ENCODE measurements around the gene HELZ.
"Not testable (repeated sequence)": the region's sequence is repeated elsewhere in the genome, so short reads cannot be mapped to it uniquely, and the experiment has no call there.

HELZ gene

DNA sequence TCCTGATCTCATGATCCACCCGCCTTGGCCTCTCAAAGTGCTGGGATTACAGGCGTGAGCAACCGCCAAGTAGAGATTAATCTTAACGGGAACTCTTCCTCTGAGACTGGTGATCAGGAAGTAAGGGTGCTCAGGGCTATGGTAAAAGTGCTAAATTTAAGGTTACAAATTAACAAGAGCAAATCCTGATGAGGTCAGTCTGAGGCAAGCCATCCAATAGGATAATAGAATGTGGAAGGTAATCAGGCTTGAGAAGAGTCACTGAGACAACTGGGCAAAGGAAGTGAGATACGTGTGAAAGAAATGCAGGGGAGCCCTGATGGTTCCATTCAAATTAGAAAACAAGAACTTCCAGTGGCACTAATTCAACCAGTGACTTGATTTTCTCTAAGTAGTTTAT lies 131.5 kb downstream of the HELZ start:
- no peak for DNase-seq (ENCODE audit: low spot score)

DNA sequence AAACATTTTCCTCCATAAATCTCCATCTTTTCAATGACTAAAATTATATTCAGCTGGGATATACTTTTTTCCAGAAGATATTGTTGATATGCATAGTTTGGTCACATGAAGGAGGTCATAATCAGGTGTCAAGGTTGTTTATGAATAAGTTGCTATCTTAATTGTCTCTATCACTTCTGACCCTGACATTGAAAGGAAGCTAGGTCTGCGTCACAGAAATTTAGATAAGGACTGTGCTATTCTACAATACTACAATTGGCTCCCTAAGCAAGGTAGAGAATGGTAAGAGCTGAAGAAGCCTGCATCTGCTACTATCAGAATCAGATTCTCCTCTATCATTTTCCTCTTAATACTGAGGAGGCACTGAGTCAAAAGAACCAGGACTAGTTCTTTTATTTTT lies 133.2 kb downstream of the HELZ start:
- no peak for DNase-seq (ENCODE audit: low spot score)

DNA sequence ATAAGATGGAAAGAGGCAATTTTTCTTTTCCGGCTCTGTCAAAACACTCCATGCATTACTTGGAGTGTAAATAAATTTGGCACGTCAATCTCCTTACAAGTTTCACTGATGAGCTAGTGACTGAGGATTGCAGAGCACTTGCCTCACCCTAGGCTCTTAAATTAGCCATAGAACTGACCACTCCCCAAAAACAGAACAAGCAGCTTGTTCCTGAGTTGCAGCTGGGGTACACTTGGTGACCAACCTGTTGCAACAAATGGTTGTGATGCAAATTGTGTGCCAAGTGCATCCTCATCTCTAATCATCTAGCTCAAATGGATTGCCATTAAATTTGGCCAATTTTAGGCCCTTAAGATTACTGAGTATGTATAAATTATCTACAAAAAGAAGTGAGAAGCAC lies 133.7 kb downstream of the HELZ start:
- no peak for DNase-seq (ENCODE audit: low spot score)

DNA sequence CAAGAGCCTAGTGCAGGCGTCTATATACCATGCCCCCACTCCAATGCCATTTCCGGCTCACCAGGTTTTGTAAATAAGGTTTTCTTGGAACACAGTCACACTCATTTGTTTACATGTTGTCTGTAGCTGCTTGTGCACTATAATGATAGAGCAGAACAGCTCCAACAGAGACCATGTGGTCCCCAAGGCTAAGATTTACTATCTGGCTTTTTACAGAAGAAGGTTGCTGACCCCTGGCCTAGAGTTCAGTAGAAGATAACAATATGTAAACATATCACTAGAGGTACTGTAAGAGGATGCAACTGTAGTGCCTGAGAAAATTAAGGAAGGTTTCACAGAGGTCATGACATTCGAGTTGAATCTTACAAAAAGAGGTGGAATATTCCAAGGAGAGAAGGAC lies 134.4 kb downstream of the HELZ start:
- no peak for DNase-seq (ENCODE audit: low spot score)

DNA sequence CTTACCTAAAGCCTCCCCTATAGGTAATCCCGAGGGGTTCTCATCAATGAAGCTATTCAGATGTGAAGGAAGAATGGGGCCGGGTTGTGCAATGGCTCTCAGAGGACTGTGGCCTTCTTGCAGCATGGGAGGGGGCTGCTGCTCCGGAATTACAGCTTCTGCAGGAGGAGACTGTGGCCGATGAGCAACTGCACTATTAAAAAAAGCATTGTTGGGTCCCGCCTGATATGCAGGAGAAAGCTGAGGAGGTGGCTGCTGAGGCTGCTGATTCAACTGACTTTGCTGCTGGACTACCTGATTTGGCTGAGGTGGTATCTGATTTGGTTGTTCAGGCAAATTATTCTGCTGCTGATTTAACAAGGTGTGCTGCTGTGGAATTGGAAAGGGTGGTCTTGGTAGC lies 135.9 kb downstream of the HELZ start:
- DNase-seq (ENCODE audit: low spot score) = no peak

DNA sequence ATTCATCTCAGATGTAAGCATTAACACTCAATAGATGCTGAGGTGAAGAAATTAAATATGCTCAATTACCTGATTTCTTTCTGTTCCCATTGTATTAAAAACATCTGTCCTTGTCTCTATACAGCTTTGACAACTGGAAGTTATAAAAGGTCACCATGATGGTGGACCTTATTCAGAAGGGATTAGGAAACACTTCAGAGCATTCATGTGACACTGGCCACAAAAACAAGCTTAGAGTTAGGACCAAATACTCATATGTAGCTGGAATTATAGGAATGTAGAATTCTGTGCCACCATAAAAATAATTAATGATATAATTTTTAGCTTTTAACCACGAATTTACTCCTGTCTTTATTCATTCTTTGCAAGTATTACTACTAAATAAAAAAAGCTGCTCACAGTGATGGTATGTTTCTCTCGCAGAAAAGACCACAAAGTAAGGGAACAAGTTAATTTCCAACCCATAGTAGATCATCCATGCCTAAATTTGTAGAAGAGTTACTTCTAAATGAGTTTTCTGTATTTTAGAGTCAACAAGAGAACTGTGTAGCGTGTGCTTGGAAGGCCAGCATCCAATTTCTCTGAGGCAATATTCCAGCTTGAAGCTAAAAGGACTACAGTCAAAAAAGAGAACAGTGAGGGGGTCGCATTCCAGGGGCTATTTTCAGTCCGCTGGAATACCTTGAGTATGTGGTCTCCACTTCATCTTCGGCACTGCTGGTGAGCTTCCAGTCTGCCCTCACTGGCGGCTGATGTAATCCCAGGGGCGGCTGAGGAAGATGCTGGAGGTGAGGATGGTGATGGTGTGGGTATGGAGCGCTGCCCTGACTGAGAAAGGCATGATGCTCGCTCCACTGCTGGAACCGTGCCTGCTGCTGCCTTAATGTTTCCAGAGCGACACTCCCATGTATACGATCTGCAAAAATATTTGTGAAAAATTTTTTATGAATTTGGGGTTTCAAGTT lies 136.9 kb downstream of the HELZ start:
- DNase-seq (ENCODE audit: low spot score) = no peak

DNA sequence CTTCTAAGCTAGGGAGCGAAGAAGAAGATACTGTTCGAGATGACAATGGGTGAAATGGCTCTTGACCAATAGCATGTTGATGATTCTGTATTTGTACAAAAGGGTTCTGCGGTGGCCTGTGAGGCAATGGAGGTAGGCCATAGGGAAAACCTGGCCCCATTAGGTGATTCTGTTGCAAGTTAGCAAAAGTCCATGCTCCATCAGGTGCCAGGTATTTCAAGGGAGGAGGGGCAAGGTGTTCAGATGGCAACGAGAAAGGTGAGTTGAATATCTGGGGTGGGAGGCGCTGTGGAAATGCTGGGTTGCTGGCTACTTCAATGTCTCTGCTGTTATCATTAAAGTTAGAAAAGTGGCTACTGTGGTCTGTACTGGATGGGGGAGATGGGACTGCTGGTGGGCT lies 137.8 kb downstream of the HELZ start:
- DNase-seq (ENCODE audit: low spot score) = no peak

DNA sequence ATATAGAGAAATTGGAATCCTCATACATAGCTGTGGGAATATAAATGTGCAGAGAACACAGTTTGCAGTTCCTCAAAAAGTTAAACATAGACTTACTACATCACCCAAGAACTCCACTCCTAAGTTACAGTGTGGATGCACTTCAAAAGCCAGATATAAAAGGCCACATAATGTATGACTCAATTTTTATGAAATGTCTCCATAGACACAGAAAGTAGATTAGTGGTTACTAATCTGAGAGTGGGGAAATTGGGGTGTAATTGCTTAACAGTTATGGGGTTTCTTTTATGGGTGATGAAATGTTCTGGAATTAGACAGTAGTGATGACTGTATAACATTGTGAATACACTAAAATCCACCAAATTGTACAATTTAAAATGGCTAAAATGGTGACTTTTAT lies 139.8 kb downstream of the HELZ start:
- DNase-seq (ENCODE audit: low spot score) = no peak

DNA sequence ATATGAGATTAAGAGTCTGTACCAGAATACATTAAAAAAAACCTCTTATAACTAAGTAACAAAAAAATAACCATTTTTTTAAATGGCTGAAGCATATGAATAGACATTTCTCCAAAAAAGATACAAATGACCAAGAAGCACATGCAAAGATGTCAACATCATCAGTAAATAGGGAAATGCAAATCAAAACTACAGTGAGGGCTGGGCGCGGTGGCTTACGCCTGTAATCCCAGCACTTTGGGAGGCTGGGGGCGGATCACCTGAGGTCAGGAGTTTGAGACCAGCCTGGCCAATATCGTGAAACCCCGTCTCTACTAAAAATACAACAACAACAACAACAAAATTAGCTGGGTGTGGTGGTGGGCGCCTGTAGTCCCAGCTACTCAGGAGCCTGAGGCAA lies 140.4 kb downstream of the HELZ start:
- not testable (repeated sequence) for DNase-seq (ENCODE audit: low spot score)

DNA sequence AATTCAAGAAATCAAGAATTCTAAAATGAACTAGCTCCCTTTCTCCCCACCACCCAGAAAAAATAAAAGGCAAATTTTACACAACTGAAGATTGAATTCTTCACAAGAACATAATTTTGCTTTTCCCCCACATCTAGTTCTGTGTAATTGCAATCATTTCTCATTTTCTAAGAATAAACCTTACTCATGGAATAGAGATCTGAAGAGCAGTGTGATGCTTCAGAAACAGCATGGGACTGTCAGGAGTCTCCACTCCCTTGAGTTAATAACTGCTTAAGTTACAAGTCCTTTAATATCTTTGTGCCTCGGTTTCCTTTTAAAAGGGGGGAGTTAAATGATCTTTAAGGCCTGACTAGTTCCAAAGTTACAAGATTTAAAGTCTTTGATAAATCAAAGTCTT lies 147.0 kb downstream of the HELZ start:
- no peak for DNase-seq (ENCODE audit: low spot score)

DNA sequence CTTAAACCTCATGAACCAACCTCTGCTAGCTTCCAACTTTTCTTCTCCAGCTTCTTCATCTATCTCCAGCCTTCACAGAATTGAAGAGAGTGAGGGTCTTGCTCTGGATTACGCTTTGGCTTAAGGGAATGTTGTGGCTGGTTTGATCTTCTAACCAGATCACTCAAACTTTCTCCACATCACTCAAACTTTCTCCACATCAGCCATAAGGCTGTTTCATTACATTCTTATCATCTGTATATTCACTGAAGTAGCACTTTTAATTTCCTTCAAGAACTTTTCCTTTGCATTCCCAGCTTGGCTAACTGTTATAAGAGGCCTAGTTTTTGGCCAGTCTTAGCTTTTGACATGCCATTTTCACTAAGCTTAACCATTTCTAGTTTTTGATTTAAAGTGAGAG lies 148.4 kb downstream of the HELZ start:
- no peak for DNase-seq (ENCODE audit: low spot score)

DNA sequence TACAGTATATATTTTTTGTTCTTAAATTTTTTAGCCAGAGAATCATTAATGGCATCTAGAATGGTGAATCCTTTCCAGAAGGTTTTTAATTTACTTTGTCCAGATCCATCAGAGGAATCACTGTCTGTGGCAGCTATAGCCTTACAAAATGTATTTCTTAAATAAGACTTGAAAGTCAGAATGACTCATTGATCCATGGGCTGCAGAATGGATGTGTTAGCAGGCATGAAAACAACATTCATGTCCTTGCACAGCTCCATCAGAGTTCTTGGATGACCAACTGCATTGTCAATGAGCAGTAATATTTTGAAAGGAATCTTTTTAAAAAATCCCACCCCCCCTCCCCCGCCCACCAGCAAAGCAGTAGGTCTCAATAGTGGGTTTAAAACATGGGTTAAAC lies 149.2 kb downstream of the HELZ start:
- no peak for DNase-seq (ENCODE audit: low spot score)

DNA sequence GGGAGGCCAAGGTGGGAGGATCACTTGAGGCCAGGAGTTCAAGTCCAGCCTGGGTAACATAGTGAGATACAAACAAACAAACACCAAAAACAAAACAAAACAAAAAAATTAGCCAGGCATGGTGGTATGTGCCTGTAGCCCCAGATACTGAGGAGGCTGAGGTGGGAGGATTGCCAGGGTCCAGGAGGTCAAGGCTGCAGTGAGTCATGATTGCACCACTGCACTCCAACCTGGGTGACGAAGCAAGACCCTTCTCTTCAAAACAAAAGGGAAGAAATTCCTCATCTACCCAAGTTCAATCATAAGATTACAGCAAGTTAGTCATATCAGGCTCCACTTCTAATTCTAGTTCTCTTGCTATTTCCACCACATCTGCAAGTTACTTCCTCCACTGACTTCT lies 149.7 kb downstream of the HELZ start:
- DNase-seq (ENCODE audit: low spot score) = peak; percentile 5

DNA sequence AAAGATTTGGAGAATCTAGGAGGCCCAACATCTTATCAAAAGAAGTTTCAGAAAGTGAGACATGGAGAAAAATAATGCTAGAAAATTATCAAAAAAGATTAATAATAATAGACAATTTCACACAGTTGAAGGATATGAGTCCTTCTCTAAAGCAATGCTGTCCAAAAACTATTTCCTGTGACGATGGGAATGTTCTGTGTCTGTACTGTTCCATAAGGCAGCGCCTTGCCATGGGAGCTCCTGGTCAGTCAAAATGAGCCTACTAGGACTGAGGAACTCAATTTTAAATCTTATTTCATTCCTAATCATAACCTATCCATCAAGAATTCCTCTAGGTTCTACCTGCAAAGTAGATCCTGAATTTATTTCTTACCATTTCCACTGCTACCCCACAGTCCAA lies 151.6 kb downstream of the HELZ start:
- no peak for DNase-seq (ENCODE audit: low spot score)

DNA sequence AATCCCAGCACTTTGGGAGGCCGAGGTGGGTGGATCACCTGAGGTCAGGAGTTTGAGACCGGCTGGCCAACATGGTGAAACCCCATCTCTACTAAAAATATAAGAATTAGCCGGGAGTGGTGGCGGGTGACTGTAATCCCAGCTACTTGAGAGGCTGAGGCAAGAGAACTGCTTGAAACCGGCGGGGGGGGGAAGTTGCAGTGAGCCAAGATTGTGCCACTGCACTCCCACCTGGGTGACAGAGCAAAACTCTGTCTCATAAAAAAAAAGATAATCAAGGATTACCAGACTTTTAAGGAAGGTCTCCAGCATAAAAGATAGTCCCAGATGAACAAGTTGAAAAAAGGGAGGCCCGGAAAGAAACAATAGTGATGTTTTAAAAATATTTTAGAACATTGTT lies 152.3 kb downstream of the HELZ start:
- not testable (repeated sequence) for DNase-seq (ENCODE audit: low spot score)

DNA sequence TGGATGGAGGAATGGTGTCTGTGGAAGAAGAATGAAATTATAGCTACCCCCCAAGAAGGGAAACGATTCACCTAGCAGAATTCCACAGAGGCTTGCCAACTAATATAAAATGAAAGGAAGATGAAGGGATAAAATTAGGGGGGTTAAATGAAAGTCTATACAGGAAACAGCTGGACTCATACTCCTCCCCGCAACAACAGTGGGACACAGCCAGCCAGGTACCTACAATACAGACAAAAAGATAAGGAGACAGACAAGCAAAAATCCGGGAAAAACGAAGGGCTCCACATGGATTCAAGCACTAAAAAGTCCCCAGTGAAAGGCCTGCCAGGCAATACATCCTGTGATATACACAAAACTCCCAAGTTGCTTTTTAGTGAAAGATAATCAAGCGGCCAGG lies 152.7 kb downstream of the HELZ start:
- DNase-seq (ENCODE audit: low spot score) = no peak

DNA sequence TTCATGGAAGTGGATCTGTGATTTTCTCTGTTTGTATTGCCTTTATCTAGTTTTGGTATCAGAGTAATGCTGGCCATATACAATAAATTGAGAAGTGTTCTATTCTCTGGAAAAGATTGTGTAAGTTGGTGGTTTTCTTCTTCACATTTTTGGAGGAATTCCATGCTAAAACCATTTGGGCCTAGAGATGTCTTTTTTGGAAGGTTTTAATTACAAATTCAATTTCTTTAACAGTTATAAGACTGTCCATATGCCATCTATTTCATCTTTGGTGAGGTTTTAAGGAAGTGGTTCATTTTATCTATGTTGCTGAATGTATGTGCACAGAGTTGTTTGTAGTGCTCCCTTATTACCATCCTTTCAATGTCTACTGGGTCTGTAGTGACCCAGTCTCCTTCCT lies 154.7 kb downstream of the HELZ start:
- DNase-seq (ENCODE audit: low spot score) = no peak

DNA sequence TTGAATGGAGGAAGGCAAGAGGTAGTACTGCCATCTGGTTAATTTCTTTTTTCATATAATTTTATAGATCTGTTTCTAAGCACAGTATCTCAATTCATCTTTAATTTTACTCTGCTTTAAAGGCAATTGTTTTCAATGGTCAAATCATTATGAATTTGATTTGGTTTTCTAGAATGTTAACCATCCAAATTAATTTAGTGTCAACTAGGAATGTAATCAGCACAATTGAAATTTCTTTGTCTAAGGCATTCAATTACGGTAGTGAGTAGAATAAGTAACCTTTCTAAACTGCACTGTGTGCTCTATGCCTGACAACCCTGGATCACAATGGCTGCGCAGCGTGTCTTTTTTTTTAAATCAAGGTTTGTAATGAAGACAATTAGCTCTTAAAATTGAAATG lies 156.4 kb downstream of the HELZ start:
- no peak for DNase-seq (ENCODE audit: low spot score)

DNA sequence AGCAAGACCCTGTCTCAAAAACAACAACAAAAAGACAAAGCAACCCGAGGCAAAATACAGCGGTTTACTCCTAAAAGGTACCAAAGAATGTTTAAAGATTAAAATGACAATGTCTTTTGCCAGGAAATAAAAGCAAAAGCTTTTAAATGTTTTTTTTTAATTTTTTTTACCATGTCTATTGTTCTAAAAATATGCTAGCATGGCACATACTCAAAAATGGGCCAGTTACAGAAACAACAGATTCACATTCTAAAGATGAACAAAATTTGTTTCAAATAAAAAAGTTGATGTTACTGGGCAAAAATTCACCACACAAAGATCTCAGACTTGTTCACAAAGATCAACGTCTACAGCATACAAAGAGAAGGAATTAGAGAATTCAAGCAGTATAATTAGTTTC lies 159.6 kb downstream of the HELZ start:
- no peak for DNase-seq (ENCODE audit: low spot score)

DNA sequence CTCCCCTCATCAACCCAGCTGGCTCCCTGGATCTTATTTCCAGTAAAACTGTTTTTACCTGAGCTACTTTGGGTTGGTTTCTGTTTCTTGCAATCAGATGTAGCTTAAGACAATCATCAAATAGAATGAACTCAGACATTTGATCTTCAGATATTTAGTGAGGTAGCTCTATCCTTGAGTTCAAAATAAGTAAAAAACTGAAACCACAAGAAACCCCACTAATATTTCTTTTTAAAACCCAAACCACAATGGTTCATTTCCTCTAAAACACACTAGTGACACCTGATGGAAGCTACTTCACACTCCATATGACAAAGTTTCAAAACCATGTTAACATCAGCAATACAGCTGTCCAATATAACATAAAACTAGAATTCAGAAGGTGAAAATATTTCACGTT lies 162.9 kb downstream of the HELZ start:
- no peak for DNase-seq (ENCODE audit: low spot score)

DNA sequence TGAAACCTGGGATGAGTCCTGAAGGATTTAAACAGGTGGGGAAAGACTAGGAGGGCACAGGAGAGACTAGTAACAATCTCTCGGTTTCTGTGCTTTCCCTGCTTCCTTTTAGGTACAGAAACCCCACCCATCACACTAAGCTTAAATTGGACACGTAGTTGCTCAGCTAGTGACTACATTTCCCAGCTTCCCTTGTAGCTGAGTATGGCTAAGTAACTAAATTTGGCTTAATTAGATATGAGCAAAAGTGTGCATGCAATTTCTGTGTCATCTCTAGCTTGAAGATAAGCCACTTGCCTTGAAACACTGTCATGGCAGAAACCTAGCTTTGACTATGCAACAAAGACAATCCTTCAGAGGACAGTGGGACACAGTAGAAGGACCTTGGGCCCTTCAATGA lies 164.2 kb downstream of the HELZ start:
- DNase-seq (ENCODE audit: low spot score) = no peak

DNA sequence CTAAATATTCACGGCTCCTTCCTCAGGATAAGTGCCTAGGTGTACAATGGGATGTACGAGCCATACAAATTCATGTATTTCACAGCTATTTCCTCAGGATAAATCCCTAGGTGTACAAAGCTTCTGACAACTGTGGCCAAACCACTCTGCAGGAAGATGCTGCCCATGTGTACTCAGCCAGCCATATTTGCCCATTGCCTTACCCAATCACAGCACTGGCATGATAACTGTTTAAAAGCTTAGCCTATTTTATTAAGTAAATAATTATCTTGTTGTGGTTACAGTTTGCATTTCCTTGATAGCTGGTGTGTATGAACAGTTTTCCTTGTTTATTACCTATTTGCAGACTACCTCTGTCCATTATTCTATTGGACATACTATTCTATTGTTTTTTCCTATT lies 165.5 kb downstream of the HELZ start:
- DNase-seq (ENCODE audit: low spot score) = no peak

DNA sequence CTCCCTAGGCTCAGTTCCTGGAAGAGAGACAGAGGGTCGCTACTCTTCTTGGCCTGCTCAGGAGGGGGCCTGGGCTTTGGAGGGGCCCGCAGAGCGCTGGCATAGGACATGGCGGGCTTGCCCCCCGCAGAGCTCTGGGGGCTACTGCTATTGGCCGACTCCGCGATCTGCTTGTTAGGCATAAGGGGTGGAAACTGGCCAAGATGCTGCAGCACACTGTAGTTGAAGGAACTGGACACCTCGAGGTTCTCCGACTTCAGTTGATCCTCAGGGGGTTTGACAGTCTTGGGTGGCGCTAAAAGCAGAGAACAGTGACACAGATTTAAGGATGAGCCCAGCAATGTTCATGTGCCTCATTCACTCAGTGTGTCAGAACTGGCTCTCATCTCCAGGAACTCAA lies 166.7 kb downstream of the HELZ start:
- DNase-seq (ENCODE audit: low spot score) = no peak

DNA sequence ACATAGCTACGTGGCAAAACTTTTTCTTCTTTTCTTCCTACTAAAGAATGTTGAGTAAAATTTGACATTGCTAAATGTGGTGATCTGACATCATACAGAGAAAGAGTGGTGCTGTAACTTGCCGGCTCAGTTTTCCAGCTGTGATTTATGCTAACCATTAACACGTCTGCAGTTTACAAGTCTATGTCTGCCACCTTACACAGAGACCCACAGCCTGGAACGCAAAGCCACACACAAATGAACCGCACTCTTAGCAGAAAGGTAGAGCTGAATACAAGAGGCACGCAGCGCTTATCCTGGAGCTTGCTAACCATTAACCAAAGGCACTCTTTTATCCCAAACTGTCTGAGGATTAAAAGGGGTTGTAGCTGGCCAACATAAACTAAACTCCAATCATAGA lies 168.7 kb downstream of the HELZ start:
- no peak for DNase-seq (ENCODE audit: low spot score)
